ENCODE data around the gene CLSTN1.

CLSTN1 gene

DNA sequence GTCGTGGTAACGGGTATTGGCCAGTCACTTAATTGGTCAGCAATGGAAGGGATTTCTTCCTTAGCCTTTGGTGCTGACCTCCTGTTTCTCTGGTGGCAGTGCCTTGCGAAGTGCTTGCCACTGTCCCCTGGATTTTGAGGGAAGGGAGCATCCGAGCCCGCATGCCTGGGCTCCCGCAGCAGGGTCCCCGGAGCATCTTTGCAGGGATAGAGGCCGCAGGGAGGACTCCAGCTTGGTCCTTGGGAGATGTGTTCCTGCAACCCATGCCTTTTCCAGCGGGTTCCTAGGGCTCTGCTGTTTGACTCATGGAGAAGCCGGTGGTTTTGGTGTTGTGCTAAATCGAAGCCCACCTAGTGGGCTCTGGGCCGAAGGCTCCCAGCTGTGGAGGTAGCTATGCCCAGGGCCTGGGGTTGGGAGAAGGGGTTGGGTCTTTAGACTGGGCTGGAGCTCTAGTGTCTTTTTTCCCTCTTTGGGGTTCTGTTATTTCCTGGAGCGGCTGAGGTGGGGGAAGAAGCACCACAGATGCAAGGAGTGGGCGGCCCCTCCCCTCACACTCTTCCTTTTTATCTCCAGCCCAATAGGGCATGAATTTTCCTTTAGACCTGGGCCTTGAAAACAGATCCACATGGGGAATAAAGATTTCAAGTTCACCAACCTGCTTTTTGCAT lies 133.2 kb downstream of the CLSTN1 start:
- Histone ChIP-seq H3K4me1 (no peaks in the 10 kb centered on the region), H3K9me3 (no peaks in the 10 kb centered on the region), H3K36me3 (no peaks in the 10 kb centered on the region), H3K4me3 (ENCODE audit: low read depth, low read length) (no peak overlapping the region), H3K27me3 (peaks cover 28% of the 10 kb centered on the region)
- TF ChIP-seq, protein P1, sequence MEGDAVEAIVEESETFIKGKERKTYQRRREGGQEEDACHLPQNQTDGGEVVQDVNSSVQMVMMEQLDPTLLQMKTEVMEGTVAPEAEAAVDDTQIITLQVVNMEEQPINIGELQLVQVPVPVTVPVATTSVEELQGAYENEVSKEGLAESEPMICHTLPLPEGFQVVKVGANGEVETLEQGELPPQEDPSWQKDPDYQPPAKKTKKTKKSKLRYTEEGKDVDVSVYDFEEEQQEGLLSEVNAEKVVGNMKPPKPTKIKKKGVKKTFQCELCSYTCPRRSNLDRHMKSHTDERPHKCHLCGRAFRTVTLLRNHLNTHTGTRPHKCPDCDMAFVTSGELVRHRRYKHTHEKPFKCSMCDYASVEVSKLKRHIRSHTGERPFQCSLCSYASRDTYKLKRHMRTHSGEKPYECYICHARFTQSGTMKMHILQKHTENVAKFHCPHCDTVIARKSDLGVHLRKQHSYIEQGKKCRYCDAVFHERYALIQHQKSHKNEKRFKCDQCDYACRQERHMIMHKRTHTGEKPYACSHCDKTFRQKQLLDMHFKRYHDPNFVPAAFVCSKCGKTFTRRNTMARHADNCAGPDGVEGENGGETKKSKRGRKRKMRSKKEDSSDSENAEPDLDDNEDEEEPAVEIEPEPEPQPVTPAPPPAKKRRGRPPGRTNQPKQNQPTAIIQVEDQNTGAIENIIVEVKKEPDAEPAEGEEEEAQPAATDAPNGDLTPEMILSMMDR (IDR thresholded peaks at IDR 0.05; ENCODE audit: low read depth, low read length): no peak
- DNase-seq: no peak

DNA sequence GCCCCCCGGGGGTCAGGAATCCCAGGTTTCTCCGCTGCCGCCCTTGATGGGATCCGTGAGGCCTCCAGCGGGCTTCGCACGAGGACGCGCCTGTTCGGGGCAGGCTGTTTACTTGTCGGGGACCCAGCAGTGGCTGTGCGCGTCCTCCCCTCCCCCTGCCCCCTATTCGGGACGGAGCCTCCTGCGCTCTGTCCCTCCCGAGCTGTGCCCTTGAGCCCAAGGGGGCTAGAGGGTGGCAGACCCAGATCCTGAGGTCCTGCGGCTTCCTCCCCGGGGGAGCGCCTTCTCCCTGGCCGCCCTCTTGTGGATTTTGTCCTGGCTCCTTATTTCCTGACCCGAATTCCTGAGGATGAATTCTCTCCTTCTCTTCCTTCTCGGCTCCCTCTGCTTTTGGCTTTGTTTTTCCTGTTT lies 133.8 kb downstream of the CLSTN1 start:
- TF ChIP-seq, protein P1 (IDR thresholded peaks at IDR 0.05; ENCODE audit: low read depth, low read length): no peak
- H3K27me3 ChIP-seq: peaks cover 28% of the 10 kb centered on the region
- no peak overlapping the region for H3K4me3 ChIP-seq (ENCODE audit: low read depth, low read length)
- no peaks in the 10 kb centered on the region for H3K4me1 ChIP-seq
- H3K9me3 ChIP-seq: no peaks in the 10 kb centered on the region
- DNase-seq: no peak
- H3K36me3 ChIP-seq: no peaks in the 10 kb centered on the region

DNA sequence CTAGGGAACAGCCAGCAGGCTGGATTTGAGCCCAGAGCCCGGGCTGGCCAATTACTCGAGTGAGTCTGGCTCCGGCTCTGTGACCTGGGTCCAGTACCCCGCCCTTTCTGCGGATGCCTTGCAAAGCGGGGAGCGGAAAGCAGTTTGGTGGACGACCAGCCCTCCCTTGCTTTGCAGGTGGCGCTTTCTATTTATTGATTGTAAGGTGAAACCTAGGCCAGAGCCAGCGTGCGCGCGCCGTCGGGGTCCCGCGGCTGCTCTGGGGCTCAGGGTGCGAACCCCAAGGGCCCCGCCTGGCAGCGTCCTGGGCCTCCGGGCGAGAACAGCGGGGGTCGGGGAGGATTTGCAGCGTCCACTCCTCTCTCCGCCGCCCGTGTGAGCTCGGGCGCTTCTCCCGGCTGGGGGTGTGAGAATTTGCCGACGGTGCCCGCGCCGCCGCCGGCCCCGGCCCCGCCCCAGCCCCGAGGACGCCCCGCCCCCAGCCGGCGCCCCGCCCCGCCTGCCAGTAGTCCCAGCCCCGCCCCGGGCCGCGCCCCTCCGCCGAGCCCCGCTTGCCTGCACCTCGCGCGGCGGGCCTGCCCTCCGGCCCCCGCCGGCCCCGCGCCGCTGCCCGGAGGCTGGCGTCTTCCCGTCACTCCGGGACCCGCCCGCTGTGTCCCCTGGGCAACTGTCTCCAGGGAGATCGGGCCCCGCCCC lies 134.6 kb downstream of the CLSTN1 start:
- TF ChIP-seq, protein P1 (IDR thresholded peaks at IDR 0.05; ENCODE audit: low read depth, low read length): no peak
- Histone ChIP-seq H3K27me3 (peaks cover 28% of the 10 kb centered on the region), H3K4me3 (ENCODE audit: low read depth, low read length) (no peak overlapping the region), H3K9me3 (no peaks in the 10 kb centered on the region), H3K36me3 (no peaks in the 10 kb centered on the region), H3K4me1 (no peaks in the 10 kb centered on the region)
- DNase-seq: peak; percentile 76

DNA sequence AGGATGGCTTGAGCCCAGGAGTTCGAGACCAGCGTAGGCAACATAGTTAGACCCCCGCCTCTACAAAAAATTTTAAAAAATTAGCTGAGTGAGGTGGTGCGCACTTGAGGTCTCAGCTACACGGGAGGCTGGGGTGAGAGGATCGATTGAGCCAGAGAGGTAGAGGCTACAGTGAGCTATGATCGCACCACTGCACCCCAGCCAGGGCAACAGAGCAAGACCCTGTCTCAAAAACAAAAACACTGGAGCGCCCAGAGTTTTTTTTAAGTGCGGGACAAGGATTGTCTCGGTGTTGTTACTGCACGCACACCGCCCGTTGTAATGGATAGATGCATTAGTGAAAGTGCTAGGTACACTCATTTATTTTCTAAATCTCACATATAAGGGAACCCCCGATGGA lies 135.2 kb downstream of the CLSTN1 start:
- Histone ChIP-seq H3K4me3 (ENCODE audit: low read depth, low read length) (no peak overlapping the region), H3K4me1 (no peaks in the 10 kb centered on the region), H3K9me3 (no peaks in the 10 kb centered on the region), H3K36me3 (no peaks in the 10 kb centered on the region), H3K27me3 (peaks cover 28% of the 10 kb centered on the region)
- DNase-seq: no peak
- TF ChIP-seq, protein P1 (IDR thresholded peaks at IDR 0.05; ENCODE audit: low read depth, low read length): no peak

DNA sequence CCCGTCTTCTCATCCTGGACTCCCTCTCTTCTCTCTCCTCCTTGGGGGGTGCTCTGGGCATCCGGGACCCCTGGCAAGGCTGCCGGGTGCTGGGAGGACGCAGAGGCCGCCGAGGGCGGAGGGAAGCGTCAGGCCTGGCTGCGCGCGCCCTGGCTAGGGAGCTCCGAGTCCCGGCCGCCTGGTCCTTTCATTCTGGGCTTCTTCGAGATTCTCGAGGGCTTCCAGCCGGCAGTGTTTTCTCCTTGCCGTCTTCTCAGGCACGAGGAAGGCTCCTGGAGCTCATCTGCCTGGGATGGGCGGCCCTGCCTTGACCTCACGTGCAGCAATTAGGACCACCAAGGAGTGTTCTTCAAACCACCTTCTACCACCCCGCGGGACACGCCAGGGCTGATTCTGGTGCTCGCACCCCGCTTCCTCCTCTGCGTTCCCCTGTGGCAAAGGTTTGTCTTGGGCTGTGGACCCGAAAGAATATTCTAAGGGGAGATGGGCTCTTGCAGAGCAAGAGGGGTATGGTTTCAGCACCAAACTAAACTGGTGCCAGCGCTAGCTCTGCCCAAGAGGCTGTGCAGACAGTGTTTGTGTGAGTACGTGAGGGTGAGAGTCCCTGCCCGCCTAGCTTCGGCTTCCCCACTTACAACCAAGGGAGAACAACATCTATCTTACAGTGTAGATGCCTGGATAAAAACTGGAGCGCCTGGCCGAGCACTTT lies 135.7 kb downstream of the CLSTN1 start:
- H3K9me3 ChIP-seq: no peaks in the 10 kb centered on the region
- no peak for DNase-seq
- peak overlapping the region; percentile 61 for H3K4me3 ChIP-seq (ENCODE audit: low read depth, low read length)
- no peaks in the 10 kb centered on the region for H3K36me3 ChIP-seq
- peaks cover 28% of the 10 kb centered on the region for H3K27me3 ChIP-seq
- no peaks in the 10 kb centered on the region for H3K4me1 ChIP-seq
- TF ChIP-seq, protein P1 (IDR thresholded peaks at IDR 0.05; ENCODE audit: low read depth, low read length): no peak
